Measurements from ENCODE around the gene FAM222B. TPM values are rescaled to one million over a fixed set of nuclear protein-coding genes. Genes with fewer than 3 reads are reported as not detected.

The FAM222B gene, protein sequence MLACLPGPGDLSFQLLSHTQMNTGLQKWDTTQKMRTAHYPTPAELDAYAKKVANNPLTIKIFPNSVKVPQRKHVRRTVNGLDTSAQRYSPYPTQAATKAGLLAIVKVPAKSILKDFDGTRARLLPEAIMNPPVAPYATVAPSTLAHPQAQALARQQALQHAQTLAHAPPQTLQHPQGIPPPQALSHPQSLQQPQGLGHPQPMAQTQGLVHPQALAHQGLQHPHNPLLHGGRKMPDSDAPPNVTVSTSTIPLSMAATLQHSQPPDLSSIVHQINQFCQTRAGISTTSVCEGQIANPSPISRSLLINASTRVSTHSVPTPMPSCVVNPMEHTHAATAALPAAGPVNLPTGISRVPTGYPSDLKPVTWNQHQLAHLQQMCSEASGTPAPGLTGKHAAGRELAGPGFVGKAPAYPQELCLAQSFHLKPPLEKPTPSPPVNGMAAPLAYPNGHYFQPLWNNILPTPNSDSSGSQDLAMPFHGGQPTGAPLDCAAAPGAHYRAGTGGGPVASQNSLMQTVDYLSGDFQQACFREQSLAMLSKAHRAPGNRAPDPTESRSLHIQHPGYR
- 10 to 100 TPM; 16.8 to 18.7 TPM for total RNA-seq

DNA sequence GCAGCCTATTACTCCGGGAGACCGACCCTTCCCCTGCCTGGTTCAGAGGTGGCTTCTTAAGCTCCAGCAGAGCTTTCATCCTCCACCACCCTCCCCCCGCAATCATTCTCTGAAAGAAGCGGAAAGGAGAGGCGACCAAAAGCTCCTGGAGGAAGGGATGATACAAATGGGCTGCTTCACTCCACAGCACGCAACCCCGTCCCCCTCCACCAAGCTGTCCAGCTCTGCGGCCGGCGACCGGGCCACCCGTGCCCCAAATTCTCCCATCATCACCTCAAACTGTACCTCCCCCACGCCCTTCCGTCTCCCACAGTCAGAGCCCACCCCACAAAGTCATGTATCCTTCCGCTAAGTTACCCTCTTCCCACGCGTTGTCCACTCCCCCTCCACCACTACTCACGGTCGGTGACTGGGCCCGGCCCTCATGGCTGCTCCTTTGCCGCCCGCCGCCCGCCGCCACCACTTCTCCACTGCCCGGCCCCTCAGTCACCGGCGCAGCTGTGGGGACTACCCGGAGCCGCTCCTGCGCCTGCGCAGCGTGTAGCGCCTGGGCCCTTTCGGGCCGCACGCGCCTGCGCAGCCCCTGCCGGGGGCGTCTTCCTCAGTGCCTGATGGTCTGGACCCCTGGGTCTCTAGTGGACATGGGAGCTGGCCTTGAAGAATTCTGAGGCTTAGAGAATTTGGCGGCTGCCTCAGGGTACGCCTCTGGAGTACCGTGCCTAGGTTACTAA, at the start of gene FAM222B:
Gene FAM222B, minus strand, starts transcription at position 509 of the 731 bp plus-strand sequence. CDS start 76,123 bp downstream, outside the sequence.

DNA sequence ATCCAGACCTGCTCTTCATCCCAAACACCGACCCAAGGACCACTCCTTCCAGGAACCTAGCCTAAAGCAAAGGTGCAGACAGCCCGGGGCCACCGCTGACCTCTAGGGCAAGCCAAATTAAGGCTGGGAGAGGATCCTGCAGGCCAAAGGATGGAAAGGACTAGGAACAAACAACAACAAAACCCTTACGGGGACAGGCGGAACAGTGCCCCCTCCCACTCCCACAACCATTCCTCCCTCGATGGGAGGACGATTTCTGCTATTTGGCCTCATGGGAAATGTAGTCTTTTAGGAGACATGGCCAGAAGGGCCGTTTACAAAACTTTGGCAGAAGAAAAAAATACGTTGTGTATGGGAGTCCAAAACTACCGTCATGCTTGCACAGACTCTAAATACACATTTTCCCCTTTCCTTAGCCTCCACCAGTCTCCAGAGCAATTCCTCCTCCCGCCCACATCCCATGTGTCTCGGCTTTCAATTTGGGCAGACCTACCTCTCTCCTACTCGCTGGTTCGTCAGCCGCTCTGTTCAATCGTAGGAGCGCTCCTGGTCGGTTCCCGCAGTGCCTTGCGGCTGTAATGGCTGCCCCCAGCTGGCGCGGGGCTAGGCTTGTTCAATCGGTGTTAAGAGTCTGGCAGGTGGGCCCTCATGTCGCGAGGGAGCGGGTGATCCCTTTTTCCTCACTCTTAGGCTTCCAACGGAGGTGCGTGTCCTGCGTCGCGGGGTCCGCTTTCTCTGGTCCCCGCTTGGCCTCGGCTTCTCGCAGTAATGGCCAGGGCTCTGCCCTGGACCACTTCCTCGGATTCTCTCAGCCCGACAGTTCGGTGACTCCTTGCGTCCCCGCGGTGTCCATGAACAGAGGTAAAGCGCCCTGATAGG, 12.1 kb upstream of the FAM222B start, which contains the start of gene ERAL1:
Gene ERAL1, plus strand, starts transcription at position 560 of the 879 bp plus-strand sequence. Its CDS starts 19 bp downstream, at position 579.

DNA sequence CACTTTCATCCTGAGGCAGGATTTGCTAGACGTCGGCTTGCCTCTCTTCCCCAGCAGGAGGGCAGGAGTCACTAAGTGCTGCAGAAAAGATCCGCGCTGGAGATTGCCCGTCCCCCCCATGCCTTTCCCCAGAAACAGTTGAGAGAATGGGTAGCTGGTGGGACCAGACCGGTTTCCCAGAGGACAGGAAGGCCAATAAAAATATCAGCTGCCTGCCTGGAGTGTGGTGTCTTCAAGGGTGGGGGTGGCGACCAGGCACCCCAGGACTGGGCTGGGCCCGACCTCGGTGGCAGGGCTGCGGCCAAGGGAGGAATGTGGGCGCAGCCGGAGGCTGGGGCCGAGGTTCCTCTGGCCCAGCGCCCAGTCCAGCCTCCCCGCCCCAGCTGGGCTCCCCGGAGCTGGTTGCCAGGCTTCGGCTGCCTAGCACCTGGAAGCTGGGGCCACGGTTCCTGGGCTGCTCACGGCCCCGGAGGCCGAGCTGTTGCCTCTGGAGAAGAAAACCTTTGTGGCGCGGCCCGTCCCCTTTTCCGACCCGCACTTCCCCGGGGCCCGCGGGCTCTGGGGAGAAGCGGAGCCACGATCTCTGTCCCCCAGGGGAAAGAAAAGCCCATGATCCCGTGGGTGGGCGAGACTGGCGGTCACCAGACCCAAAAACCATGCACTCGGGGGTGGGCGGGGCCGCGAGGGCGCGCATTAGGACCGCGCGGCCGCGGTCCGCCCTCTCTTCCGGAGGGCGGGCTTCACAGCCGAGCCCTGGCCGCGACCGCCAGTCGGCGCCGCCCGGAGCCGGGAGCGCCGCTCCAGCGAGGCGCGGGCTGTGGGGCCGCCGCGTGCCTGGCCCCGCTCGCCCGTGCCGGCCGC, 99.1 kb downstream of the FAM222B start, which contains the start of gene TRAF4:
Gene TRAF4, plus strand, starts transcription at position 769 of the 861 bp plus-strand sequence. CDS start 102 bp downstream, outside the sequence.

DNA sequence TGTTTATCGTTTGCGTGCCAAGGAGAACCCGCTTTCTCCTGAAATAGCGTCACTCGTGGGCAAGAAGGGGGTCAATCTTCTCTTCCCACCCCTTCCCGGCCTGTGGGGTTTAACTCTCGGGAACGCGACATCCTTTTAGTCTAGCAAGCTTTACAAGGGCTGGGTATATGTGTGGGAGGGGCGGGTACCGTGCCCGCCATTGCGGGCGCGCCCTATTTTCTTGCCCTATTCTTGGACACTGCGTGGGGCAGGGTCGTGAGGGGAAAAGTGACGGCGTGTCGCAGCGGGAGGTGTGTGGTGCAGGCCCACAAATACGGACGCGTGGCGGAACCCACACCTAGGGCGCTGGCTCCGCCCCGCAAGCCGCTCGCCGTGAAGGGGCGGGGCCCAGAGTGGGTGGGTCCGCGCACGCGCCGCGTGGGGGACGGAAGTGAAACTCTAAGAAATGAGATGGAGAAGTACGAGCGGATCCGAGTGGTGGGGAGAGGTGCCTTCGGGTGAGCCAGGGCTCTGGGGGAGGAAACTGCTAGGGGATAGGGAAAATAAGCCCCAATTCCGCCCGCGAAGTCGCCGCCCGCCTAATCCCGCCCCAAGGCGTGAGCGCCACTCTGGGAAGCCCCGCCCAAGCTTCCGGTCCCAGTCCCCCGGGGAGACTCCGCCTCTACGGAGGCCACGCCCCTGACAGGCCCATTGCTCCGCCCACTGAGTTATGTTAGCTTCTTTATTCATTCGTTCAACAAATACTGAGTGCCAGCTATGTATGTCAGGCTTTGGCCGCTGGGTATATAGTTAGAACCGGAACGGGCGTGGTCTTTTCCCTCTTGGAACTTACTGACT, 114.0 kb downstream of the FAM222B start, which contains the start of gene NEK8:
Gene NEK8, plus strand, starts transcription at position 425 of the 837 bp plus-strand sequence. Its CDS starts 26 bp downstream, at position 451.

DNA sequence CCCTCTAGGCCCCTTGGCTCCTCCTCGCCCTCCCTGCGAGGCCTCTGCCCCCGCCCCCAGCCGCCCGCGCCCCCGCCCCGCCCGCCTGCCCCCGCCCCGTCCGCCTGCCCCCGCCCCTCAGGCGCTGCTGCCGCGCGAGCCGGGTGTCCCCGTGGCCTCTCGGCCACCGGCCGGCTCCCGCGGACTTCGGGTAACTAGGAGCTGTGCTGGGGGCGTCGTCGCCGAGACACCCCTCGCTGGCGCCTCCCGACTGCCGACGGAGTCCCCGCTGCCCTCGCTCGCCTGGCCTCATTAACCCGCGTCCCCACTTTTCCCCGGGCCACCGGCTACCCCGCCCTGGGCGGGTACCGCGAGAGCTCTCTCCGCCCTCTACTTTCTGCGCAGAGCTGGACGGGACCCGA, 116.4 kb downstream of the FAM222B start, which contains the start of gene TLCD1:
Gene TLCD1, minus strand, starts transcription at position 8 of the 401 bp plus-strand sequence. CDS start 136 bp downstream, outside the sequence.

DNA sequence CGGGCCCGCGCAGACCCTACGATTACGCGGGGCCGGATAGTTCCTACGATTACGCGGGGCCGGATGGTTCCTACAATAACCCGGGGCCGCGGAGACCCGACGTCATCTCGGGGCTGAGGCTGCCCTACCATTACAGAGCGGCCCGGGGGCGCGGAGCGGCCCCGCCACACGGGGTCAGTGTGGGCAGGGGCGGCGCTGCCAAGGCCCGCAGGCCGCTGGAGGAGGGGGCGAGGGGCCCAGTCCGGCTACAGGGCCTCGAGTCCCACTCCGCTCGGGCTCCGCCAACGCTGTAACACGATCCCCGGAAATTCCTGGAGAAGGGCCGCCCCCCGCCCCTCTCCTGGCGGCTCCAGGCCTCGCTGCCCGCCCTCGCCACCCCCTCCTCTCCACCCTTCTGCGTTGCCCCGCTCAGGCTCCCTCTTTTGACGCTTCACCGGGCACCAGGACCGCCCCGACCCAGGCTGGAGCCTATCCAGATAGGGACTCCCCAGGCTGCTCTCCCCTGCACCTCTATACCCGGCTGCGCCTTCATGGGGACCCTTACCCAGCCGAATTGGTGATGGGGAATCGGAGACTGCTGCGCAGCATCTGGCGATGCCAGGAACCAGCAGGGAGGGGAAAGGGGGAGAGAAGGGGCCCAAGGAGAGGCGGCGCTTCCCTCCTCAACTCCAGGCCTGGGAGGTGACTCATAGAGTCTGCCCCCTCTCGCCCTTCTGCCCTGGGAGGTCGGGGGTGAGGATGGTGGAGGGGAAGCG, 124.8 kb downstream of the FAM222B start, which contains the start of gene RAB34:
Gene RAB34, minus strand, starts transcription at position 291 of the 755 bp plus-strand sequence. CDS start 602 bp downstream, outside the sequence.

DNA sequence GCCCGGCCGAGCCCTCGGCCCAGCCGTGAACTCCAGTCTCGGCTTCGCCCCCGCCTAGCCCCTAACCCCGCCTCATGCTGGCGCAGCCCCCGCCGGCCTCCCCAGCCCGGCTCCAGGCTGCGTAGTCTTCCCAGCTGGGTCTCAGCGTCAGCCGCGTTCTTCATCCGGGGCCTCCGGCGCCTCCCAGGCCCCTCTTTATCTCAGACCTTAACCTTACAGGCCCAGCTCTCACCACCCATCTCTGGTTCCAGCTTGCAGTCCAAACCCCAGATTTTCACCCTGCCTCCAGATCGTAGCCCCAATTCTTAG, 130.9 kb downstream of the FAM222B start, which contains the start of gene PROCA1:
Gene PROCA1, minus strand, starts transcription at position 166 of the 309 bp plus-strand sequence. CDS start 228 bp downstream, outside the sequence.

Small RNA genes within 50 kb of the gene (microRNA-seq; reads per million reads assigned to microRNA genes)
- not detected for gene MIR451B (ENCODE audit: borderline microRNAs expressed, borderline replicate concordance)

Other genes starting within 250 kb of the FAM222B start
- 10 to 100 TPM; 92.3 to 93.3 TPM for gene SPAG5, start 243.8 kb downstream of the FAM222B start, total RNA-seq
- gene RSKR, start 228.6 kb downstream of the FAM222B start, total RNA-seq, result 10 to 100 TPM; 18.3 to 19.2 TPM
- 100 to 1,000 TPM; 115 to 126 TPM for gene BLTP2, start 197.6 kb downstream of the FAM222B start, total RNA-seq
- gene SDF2, start 180.9 kb downstream of the FAM222B start, total RNA-seq, result 10 to 100 TPM; 42.3 to 43.1 TPM
- gene SUPT6H, start 180.6 kb downstream of the FAM222B start, total RNA-seq, result 10 to 100 TPM; 66.4 to 70.2 TPM
- gene PROCA1, start 130.9 kb downstream of the FAM222B start, total RNA-seq, result 1 to 10 TPM; 7.3 to 8.2 TPM
- gene RAB34, start 124.9 kb downstream of the FAM222B start, total RNA-seq, result 10 to 100 TPM in 1 of 2 experiments, 1 to 10 TPM in 1; 9.8 to 11.8 TPM
- 1,000 to 10,000 TPM; 2,967 to 3,139 TPM for gene RPL23A, start 122.8 kb downstream of the FAM222B start, total RNA-seq
- 1 to 10 TPM; 1.3 to 2.2 TPM for gene TLCD1, start 116.6 kb downstream of the FAM222B start, total RNA-seq
- 1 to 10 TPM; 7.1 to 7.4 TPM for gene NEK8, start 114.0 kb downstream of the FAM222B start, total RNA-seq
- 10 to 100 TPM; 46.4 to 51.9 TPM for gene TRAF4, start 98.8 kb downstream of the FAM222B start, total RNA-seq
- 10 to 100 TPM; 32.4 to 38.9 TPM for gene ERAL1, start 12.2 kb upstream of the FAM222B start, total RNA-seq
- gene FLOT2, start 54.9 kb upstream of the FAM222B start, total RNA-seq, result 100 to 1,000 TPM; 200 to 210 TPM
- gene DHRS13, start 60.3 kb upstream of the FAM222B start, total RNA-seq, result 10 to 100 TPM; 29.7 to 30.2 TPM
- 10 to 100 TPM; 72.6 to 72.9 TPM for gene PHF12, start 108.7 kb upstream of the FAM222B start, total RNA-seq
- not detected for gene SEZ6, start 163.2 kb upstream of the FAM222B start, total RNA-seq
- 1 to 10 TPM in 1 of 2 experiments, under 1 TPM in 1; 0.96 to 2.0 TPM for gene PIPOX, start 200.4 kb upstream of the FAM222B start, total RNA-seq

Data from activated naive CD4-positive, alpha-beta T cell treated with anti-CD3 and anti-CD28 coated beads, Interleukin-2, amount 10 ng/mL, durations not matched to agents 5 hours and 36 hours (primary cell).